GM12891 (cell line): Measurements from ENCODE around the gene RDH8.

Source experiments
- POLR2A ChIP-seq: IDR thresholded peaks from 2 replicates; pipeline ENCODE4 v1.6.1; 2011; ENCODE audit warnings: low read depth, low read length, control low read depth
- POLR2AphosphoS5 ChIP-seq: IDR thresholded peaks from 2 replicates; pipeline ENCODE4 v1.6.1; 2011; ENCODE audit warnings: low read depth, low read length, control low read depth
- POU2F2 ChIP-seq: IDR thresholded peaks from 2 replicates; pipeline ENCODE4 v1.6.1; 2011; ENCODE audit warnings: low read depth, mild to moderate bottlenecking, control low read depth, low read length, moderate library complexity
- SPI1 ChIP-seq: IDR thresholded peaks from 2 replicates; pipeline ENCODE4 v1.6.1; 2011; ENCODE audit warnings: low read depth, low read length, control low read depth

- no peak for TF ChIP-seq POLR2AphosphoS5
- TF ChIP-seq POLR2A = no peak
- no peak for TF ChIP-seq SPI1
- no peak for TF ChIP-seq POU2F2
Measured at GRCh38 chr19:10036601-10037071, 23.4 kb downstream of the RDH8 start.
